ENCODE measurements around the gene SIGLEC14. TPM values are rescaled to one million over a fixed set of nuclear protein-coding genes. Genes with fewer than 3 reads are reported as not detected.
"Not testable (repeated sequence)": the region's sequence is repeated elsewhere in the genome, so short reads cannot be mapped to it uniquely, and the experiment has no call there.

The SIGLEC14 gene
- total RNA-seq, 6 experiments from 2014 or later = 2.9 to 6.1 (median 3.4) TPM; not detected in 2

GRCh38 chr19:51640386-51640785, 6.2 kb downstream of the SIGLEC14 start:
- intact Hi-C loops (cut with DNase I) = no loop called here
- Histone ChIP-seq H3K9me3 (no peaks in the 10 kb centered on the region), H3K27ac (no peak overlapping the region), H3K27me3 (no peaks in the 10 kb centered on the region), H3K4me3 (no peak overlapping the region), H3K36me3 (no peaks in the 10 kb centered on the region), H3K4me1 (no peaks in the 10 kb centered on the region)
- ATAC-seq = no peak
- WGBS (ENCODE audit: insufficient coverage, low coverage, low lambda C conversion rate, missing lambda C conversion rate) = no CpG with 5 or more reads among the region's 3 CpGs
- TF ChIP-seq CTCF (IDR thresholded peaks at IDR 0.05) = no peak
- TF ChIP-seq POLR2A (IDR thresholded peaks at IDR 0.05) = no peak
- no peak for DNase-seq

- no peaks in the 10 kb centered on the region for H3K4me1 ChIP-seq
- ATAC-seq (no peak), DNase-seq (no peak)
- no CpG with 5 or more reads among the region's 4 CpGs for WGBS (ENCODE audit: insufficient coverage, low coverage, low lambda C conversion rate, missing lambda C conversion rate)
- intact Hi-C loops (cut with DNase I) = no loop called here
- H3K36me3 ChIP-seq = no peaks in the 10 kb centered on the region
- no peak overlapping the region for H3K27ac ChIP-seq
- TF ChIP-seq POLR2A (IDR thresholded peaks at IDR 0.05) (no peak), CTCF (IDR thresholded peaks at IDR 0.05) (no peak)
- H3K9me3 ChIP-seq = no peaks in the 10 kb centered on the region
- H3K27me3 ChIP-seq = no peaks in the 10 kb centered on the region
- no peak overlapping the region for H3K4me3 ChIP-seq
These were observed 6.7 kb downstream of the SIGLEC14 start for GRCh38 chr19:51639916-51640315.

- WGBS (ENCODE audit: insufficient coverage, low coverage, low lambda C conversion rate, missing lambda C conversion rate) = no CpG with 5 or more reads among the region's 5 CpGs
- no peaks in the 10 kb centered on the region for H3K36me3 ChIP-seq
- no peak overlapping the region for H3K4me3 ChIP-seq
- no peak for ATAC-seq
- TF ChIP-seq POLR2A (IDR thresholded peaks at IDR 0.05) = no peak
- peak in 3 of 4 donors; percentile 41 to 45 (median 43) for TF ChIP-seq CTCF (IDR thresholded peaks at IDR 0.05)
- intact Hi-C loops (cut with DNase I) = no loop called here
- H3K9me3 ChIP-seq = no peaks in the 10 kb centered on the region
- no peaks in the 10 kb centered on the region for H3K27me3 ChIP-seq
- no peak overlapping the region for H3K27ac ChIP-seq
- no peaks in the 10 kb centered on the region for H3K4me1 ChIP-seq
- DNase-seq = no peak
These were observed 9.2 kb downstream of the SIGLEC14 start for GRCh38 chr19:51637362-51637978.

GRCh38 chr19:51632126-51632525, 14.5 kb downstream of the SIGLEC14 start:
- DNase-seq (no peak), ATAC-seq (no peak)
- Histone ChIP-seq H3K36me3 (no peaks in the 10 kb centered on the region), H3K27me3 (no peaks in the 10 kb centered on the region), H3K27ac (no peak overlapping the region), H3K9me3 (no peaks in the 10 kb centered on the region), H3K4me3 (no peak overlapping the region), H3K4me1 (no peaks in the 10 kb centered on the region)
- TF ChIP-seq POLR2A (IDR thresholded peaks at IDR 0.05) = no peak
- no peak for TF ChIP-seq CTCF (IDR thresholded peaks at IDR 0.05)
- intact Hi-C loops (cut with DNase I) = no loop called here
- WGBS (ENCODE audit: insufficient coverage, low coverage, low lambda C conversion rate, missing lambda C conversion rate) = no CpG with 5 or more reads among the region's 5 CpGs

- H3K27me3 ChIP-seq; H3K27ac ChIP-seq; H3K36me3 ChIP-seq; H3K4me3 ChIP-seq; intact Hi-C loops (cut with DNase I); H3K9me3 ChIP-seq; H3K4me1 ChIP-seq: not testable (repeated sequence)
- DNase-seq (peak in 2 of 3 donors; percentile 46 to 65), ATAC-seq (peak; percentile 61 to 75 (median 66))
- WGBS (ENCODE audit: insufficient coverage, low coverage, low lambda C conversion rate, missing lambda C conversion rate) = no CpG with 5 or more reads among the region's 13 CpGs
These were observed 16.3 kb downstream of the SIGLEC14 start, which contains the start of gene SIGLEC5 for GRCh38 chr19:51630315-51630714. SIGLEC5 (minus strand) TSS chr19:51630401; CDS start chr19:51630335, 66 bp downstream.
